K562 (cell line): ENCODE data around the gene ARHGAP33.

Experiments
- BMI1 ChIP-seq: fragments of 150-350 bp; IDR thresholded peaks from 2 replicates; pipeline ENCODE4 v1.6.1; 2014; ENCODE audit warnings: low read length
- CHD2 ChIP-seq: IDR thresholded peaks from 2 replicates; pipeline ENCODE4 v1.6.1; 2011; ENCODE audit warnings: low read depth, low read length
- EP300 ChIP-seq: IDR thresholded peaks from 2 replicates; pipeline ENCODE4 v1.6.1; 2012; ENCODE audit warnings: low read length, improper control_type of control experiment
- GATAD2A ChIP-seq: fragments of 450-650 bp; IDR thresholded peaks from 2 replicates; pipeline ENCODE4 v1.6.1; 2017
- GMEB1 ChIP-seq: fragments of 250-450 bp; sonication (Bioruptor Pico); IDR thresholded peaks from 2 replicates; pipeline ENCODE4 v1.4.0; 2020; ENCODE audit warnings: mild to moderate bottlenecking
- HDAC2 ChIP-seq: fragments of 450-650 bp; IDR thresholded peaks from 2 replicates; pipeline ENCODE4 v1.6.1; 2016; ENCODE audit warnings: mild to moderate bottlenecking
- IRF2 ChIP-seq: sonication (generic); formaldehyde crosslinking; IDR thresholded peaks from 2 replicates; pipeline ENCODE4 v1.8.1; 2022; ENCODE audit warnings: mild to moderate bottlenecking, missing genetic modification reagents
- SIRT6 ChIP-seq: IDR thresholded peaks from one replicate; pipeline ENCODE4 v1.6.1; 2012; ENCODE audit warnings: low read depth, mild to moderate bottlenecking, control low read depth, inconsistent platforms, low read length, moderate library complexity
- SP1 ChIP-seq: sonication (generic); formaldehyde crosslinking; IDR thresholded peaks from 2 replicates; pipeline ENCODE4 v1.8.1; 2022; ENCODE audit warnings: mild to moderate bottlenecking, missing genetic modification reagents
- THRAP3 ChIP-seq: fragments of 450-650 bp; IDR thresholded peaks from 2 replicates; pipeline ENCODE4 v1.6.1; 2016; ENCODE audit warnings: mild to moderate bottlenecking, inconsistent platforms, borderline replicate concordance
- ZC3H4 ChIP-seq: sonication (generic); formaldehyde crosslinking; IDR thresholded peaks from 2 replicates; pipeline ENCODE4 v1.9.0; 2021; ENCODE audit warnings: missing genetic modification reagents, borderline replicate concordance
- TF ChIP-seq, protein P1 (sequence below), 2 experiments: fragments of 450-650 bp; formaldehyde crosslinking in 1 of 2; IDR thresholded peaks; 2 replicates each; pipeline versions ENCODE4 v1.4.0 to v1.6.1; 2014 to 2020; ENCODE audit warnings: mild to moderate bottlenecking in 2 of 2, borderline replicate concordance in 1 of 2, low read depth in 1 of 2

GRCh38 chr19:35773020-35773806 is 2.2 kb upstream of the ARHGAP33 start:
- TF ChIP-seq IRF2 (CRISPR knock-in tag) (no peak), EP300 (no peak), HDAC2 (peak; percentile 59; the same call in 1 of the 2 replicates), GATAD2A (no peak), THRAP3 (no peak), CHD2 (no peak), BMI1 (no peak), SP1 (CRISPR knock-in tag) (no peak), GMEB1 (CRISPR knock-in tag) (no peak), ZC3H4 (CRISPR knock-in tag) (no peak), SIRT6 (no peak)
- TF ChIP-seq, protein P1, sequence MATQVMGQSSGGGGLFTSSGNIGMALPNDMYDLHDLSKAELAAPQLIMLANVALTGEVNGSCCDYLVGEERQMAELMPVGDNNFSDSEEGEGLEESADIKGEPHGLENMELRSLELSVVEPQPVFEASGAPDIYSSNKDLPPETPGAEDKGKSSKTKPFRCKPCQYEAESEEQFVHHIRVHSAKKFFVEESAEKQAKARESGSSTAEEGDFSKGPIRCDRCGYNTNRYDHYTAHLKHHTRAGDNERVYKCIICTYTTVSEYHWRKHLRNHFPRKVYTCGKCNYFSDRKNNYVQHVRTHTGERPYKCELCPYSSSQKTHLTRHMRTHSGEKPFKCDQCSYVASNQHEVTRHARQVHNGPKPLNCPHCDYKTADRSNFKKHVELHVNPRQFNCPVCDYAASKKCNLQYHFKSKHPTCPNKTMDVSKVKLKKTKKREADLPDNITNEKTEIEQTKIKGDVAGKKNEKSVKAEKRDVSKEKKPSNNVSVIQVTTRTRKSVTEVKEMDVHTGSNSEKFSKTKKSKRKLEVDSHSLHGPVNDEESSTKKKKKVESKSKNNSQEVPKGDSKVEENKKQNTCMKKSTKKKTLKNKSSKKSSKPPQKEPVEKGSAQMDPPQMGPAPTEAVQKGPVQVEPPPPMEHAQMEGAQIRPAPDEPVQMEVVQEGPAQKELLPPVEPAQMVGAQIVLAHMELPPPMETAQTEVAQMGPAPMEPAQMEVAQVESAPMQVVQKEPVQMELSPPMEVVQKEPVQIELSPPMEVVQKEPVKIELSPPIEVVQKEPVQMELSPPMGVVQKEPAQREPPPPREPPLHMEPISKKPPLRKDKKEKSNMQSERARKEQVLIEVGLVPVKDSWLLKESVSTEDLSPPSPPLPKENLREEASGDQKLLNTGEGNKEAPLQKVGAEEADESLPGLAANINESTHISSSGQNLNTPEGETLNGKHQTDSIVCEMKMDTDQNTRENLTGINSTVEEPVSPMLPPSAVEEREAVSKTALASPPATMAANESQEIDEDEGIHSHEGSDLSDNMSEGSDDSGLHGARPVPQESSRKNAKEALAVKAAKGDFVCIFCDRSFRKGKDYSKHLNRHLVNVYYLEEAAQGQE (IDR thresholded peaks at IDR 0.05; ENCODE audit: borderline replicate concordance): no peak
- TF ChIP-seq, protein P1 (CRISPR knock-in tag; IDR thresholded peaks at IDR 0.05; ENCODE audit: low read depth): no peak
